CD4-positive, alpha-beta memory T cell (primary cell): ENCODE measurements around the gene UBE2U. TPM values are rescaled to one million over a fixed set of nuclear protein-coding genes. Genes with fewer than 3 reads are reported as not detected.
"Not testable (repeated sequence)": the region's sequence is repeated elsewhere in the genome, so short reads cannot be mapped to it uniquely, and the experiment has no call there.

Source experiments
- CTCF ChIA-PET: fragments of 350-600 bp; sonication (Branson Sonifier 250); formaldehyde crosslinking; loops from one replicate; lab custom pipeline; 2021; ENCODE audit warnings: inconsistent platforms; ENCODE audit not compliant: partially characterized antibody; lab: Charles Lee
- POLR2A ChIA-PET: fragments of 350-600 bp; sonication (Branson Sonifier 250); formaldehyde crosslinking; loops from one replicate; lab custom pipeline; 2021; ENCODE audit not compliant: partially characterized antibody; lab: Charles Lee
- DNase-seq, 5 donors: peaks; one replicate each; pipeline versions ENCODE4 v3.0.0 to v3.0.0-alpha.2; 2020 to 2022; ENCODE audit warnings: mixed read lengths in 1 of 5
- H3K27ac ChIP-seq: one replicate; pipeline ENCODE4 v1.7.0; 2013; ENCODE audit warnings: low read depth, low read length
- H3K27me3 ChIP-seq: 2 replicates; pipeline ENCODE4 v1.7.0; 2013; ENCODE audit warnings: mild to moderate bottlenecking, low read length, moderate library complexity; ENCODE audit not compliant: insufficient read depth
- H3K36me3 ChIP-seq: 2 replicates; pipeline ENCODE4 v1.7.0; 2013; ENCODE audit warnings: mild to moderate bottlenecking, low read length, moderate library complexity; ENCODE audit not compliant: insufficient read depth
- H3K4me1 ChIP-seq: 2 replicates; pipeline ENCODE4 v1.7.0; 2013; ENCODE audit warnings: mild to moderate bottlenecking, low read length, moderate library complexity; ENCODE audit not compliant: insufficient read depth
- H3K4me3 ChIP-seq, 2 donors: one replicate each; pipeline ENCODE4 v1.7.0; 2013; ENCODE audit warnings: low read length in 2 of 2, mild to moderate bottlenecking in 1 of 2
- H3K9me3 ChIP-seq, 2 donors: one replicate each; pipeline ENCODE4 v1.7.0; 2013; ENCODE audit warnings: low read length in 2 of 2, control low read depth in 1 of 2; ENCODE audit not compliant: control insufficient read depth in 1 of 2
- H3K27ac Mint-ChIP-seq, 7 donors: one replicate each; pipeline ENCODE4 v1.8.0; 2020 to 2021; ENCODE audit warnings: mixed read lengths in 7 of 7, mild to moderate bottlenecking in 6 of 7, inconsistent platforms in 3 of 7, moderate library complexity in 3 of 7
- H3K27me3 Mint-ChIP-seq, 2 donors: one replicate each; pipeline ENCODE4 v1.8.0; 2020 to 2021; ENCODE audit warnings: mixed read lengths in 2 of 2
- H3K36me3 Mint-ChIP-seq, 2 donors: one replicate each; pipeline ENCODE4 v1.8.0; 2020 to 2021; ENCODE audit warnings: mixed read lengths in 2 of 2, inconsistent platforms in 1 of 2, mild to moderate bottlenecking in 1 of 2
- H3K4me1 Mint-ChIP-seq, 4 donors: one replicate each; pipeline ENCODE4 v1.8.0; 2020 to 2021; ENCODE audit warnings: mixed read lengths in 4 of 4, mild to moderate bottlenecking in 1 of 4
- H3K4me3 Mint-ChIP-seq, 8 donors: one replicate each; pipeline ENCODE4 v1.8.0; 2020 to 2021; ENCODE audit warnings: mixed read lengths in 8 of 8, mild to moderate bottlenecking in 7 of 8, moderate library complexity in 6 of 8, inconsistent platforms in 3 of 8
- H3K9me3 Mint-ChIP-seq, 8 donors: one replicate each; pipeline ENCODE4 v1.8.0; 2020 to 2021; ENCODE audit warnings: mixed read lengths in 8 of 8, mild to moderate bottlenecking in 5 of 8, inconsistent platforms in 3 of 8, moderate library complexity in 1 of 8
- intact Hi-C: fragments of 100-400 bp; cut with micrococcal nuclease; formaldehyde crosslinking; loops from one replicate; pipeline ENCODE4 v1.15.1; 2023
- polyA plus RNA-seq, 2 donors: library from polyadenylated mRNA; unstranded; fragments of 300-500 nt; fragmentation: Illumina TruSeq; gene quantifications; one replicate each; pipeline ENCODE4 v1.2.3, GENCODE V29; 2021
- total RNA-seq, 2 experiments: library from RNA; stranded (reverse); gene quantifications; one replicate each; pipeline ENCODE4 v1.2.3, GENCODE V29; 2021

Gene UBE2U
- total and polyA plus RNA-seq, 4 experiments from 2014 or later, result not detected

- Mint-ChIP-seq H3K27ac (no peak overlapping the region), H3K27me3 (peaks cover 10 to 12% of the 10 kb centered on the region in 2 donors), H3K36me3 (no peaks in the 10 kb centered on the region), H3K4me1 (no peaks in the 10 kb centered on the region), H3K4me3 (no peak overlapping the region), H3K9me3 (no peaks in the 10 kb centered on the region)
- no peak overlapping the region for H3K4me3 ChIP-seq
- no peaks in the 10 kb centered on the region for H3K4me1 ChIP-seq
- no peaks in the 10 kb centered on the region for H3K27me3 ChIP-seq
- no peaks in the 10 kb centered on the region for H3K36me3 ChIP-seq
- intact Hi-C loops, result no loop called here
- ChIA-PET CTCF (no interaction called here), POLR2A (no interaction called here)
- DNase-seq, result no peak
- no peaks in the 10 kb centered on the region for H3K9me3 ChIP-seq
- H3K27ac ChIP-seq, result no peak overlapping the region
Observed at GRCh38 chr1:64236541-64236954, 33.1 kb downstream of the UBE2U start.

- H3K27ac ChIP-seq, H3K4me3 ChIP-seq, H3K4me3 Mint-ChIP-seq, H3K36me3 Mint-ChIP-seq, H3K9me3 Mint-ChIP-seq, H3K27ac Mint-ChIP-seq, DNase-seq, H3K36me3 ChIP-seq, H3K27me3 Mint-ChIP-seq, POLR2A ChIA-PET, H3K9me3 ChIP-seq, CTCF ChIA-PET, intact Hi-C loops, H3K27me3 ChIP-seq: not testable (repeated sequence)
- H3K4me1 Mint-ChIP-seq, result peaks cover 7 to 18% (median 9%) of the 10 kb centered on the region in 4 donors
- H3K4me1 ChIP-seq, result peaks cover 15% of the 10 kb centered on the region
Observed at GRCh38 chr1:64239519-64239918, 36.1 kb downstream of the UBE2U start.

GRCh38 chr1:64240206-64240605 lies 36.8 kb downstream of the UBE2U start:
- H3K27me3 ChIP-seq, result no peaks in the 10 kb centered on the region
- DNase-seq, result no peak
- Mint-ChIP-seq H3K4me1 (peaks cover 8 to 25% (median 10%) of the 10 kb centered on the region in 4 donors), H3K4me3 (no peak overlapping the region), H3K27me3 (peaks cover 3 to 4% of the 10 kb centered on the region in 2 donors), H3K27ac (no peak overlapping the region), H3K9me3 (no peaks in the 10 kb centered on the region), H3K36me3 (no peaks in the 10 kb centered on the region)
- H3K36me3 ChIP-seq, result no peaks in the 10 kb centered on the region
- H3K4me1 ChIP-seq, result peaks cover 17% of the 10 kb centered on the region
- CTCF ChIA-PET, result no interaction called here
- intact Hi-C loops, result no loop called here
- no peak overlapping the region for H3K27ac ChIP-seq
- POLR2A ChIA-PET, result no interaction called here
- H3K9me3 ChIP-seq, result no peaks in the 10 kb centered on the region
- no peak overlapping the region for H3K4me3 ChIP-seq

- ChIA-PET POLR2A (no interaction called here), CTCF (no interaction called here)
- Mint-ChIP-seq H3K4me1 (peaks cover 12 to 31% (median 15%) of the 10 kb centered on the region in 4 donors), H3K4me3 (no peak overlapping the region), H3K36me3 (no peaks in the 10 kb centered on the region), H3K9me3 (no peaks in the 10 kb centered on the region), H3K27me3 (peaks cover 3 to 4% of the 10 kb centered on the region in 2 donors), H3K27ac (no peak overlapping the region)
- DNase-seq, result no peak
- Histone ChIP-seq H3K36me3 (no peaks in the 10 kb centered on the region), H3K4me3 (no peak overlapping the region), H3K27ac (no peak overlapping the region), H3K4me1 (peaks cover 22% of the 10 kb centered on the region), H3K9me3 (no peaks in the 10 kb centered on the region), H3K27me3 (no peaks in the 10 kb centered on the region)
- intact Hi-C loops, result no loop called here
Observed at GRCh38 chr1:64241069-64241468, 37.6 kb downstream of the UBE2U start.

GRCh38 chr1:64242895-64243756 lies 39.7 kb downstream of the UBE2U start:
- Mint-ChIP-seq H3K4me3 (peak overlapping the region; percentile 1 to 87 (median 63)), H3K36me3 (no peaks in the 10 kb centered on the region), H3K9me3 (no peaks in the 10 kb centered on the region), H3K27me3 (peaks cover 6 to 13% of the 10 kb centered on the region in 2 donors), H3K27ac (peak overlapping the region in 2 of 7 donors; percentile 19 to 31), H3K4me1 (peaks cover 12 to 31% (median 15%) of the 10 kb centered on the region in 4 donors)
- Histone ChIP-seq H3K9me3 (no peaks in the 10 kb centered on the region), H3K27me3 (no peaks in the 10 kb centered on the region), H3K4me1 (peaks cover 22% of the 10 kb centered on the region), H3K4me3 (no peak overlapping the region), H3K36me3 (no peaks in the 10 kb centered on the region), H3K27ac (no peak overlapping the region)
- POLR2A ChIA-PET, result interaction anchor here (1.3 kb wide), 1 partner anchor 649 kb away, joined by 3 read pairs; the partner anchor contains the start of gene PGM1
- DNase-seq, result peak in 4 of 5 donors; percentile 12 to 34 (median 21)
- intact Hi-C loops, result loop anchor here (1.0 kb wide), 2 partner anchors 627 to 665 kb away; no protein-coding TSS in a partner anchor
- CTCF ChIA-PET, result interaction anchor here (0.9 to 5.4 kb wide), 12 partner anchors 12 to 687 kb away, joined by 3 to 51 read pairs (median 5); no protein-coding TSS in a partner anchor

- H3K4me3 ChIP-seq, result no peak overlapping the region
- H3K27ac ChIP-seq, result no peak overlapping the region
- H3K27me3 ChIP-seq, result no peaks in the 10 kb centered on the region
- Mint-ChIP-seq H3K36me3 (no peaks in the 10 kb centered on the region), H3K27ac (peak overlapping the region in 2 of 7 donors; percentile 19 to 31), H3K27me3 (peaks cover 6 to 14% of the 10 kb centered on the region in 2 donors), H3K4me1 (peaks cover 12 to 31% (median 15%) of the 10 kb centered on the region in 4 donors), H3K9me3 (no peaks in the 10 kb centered on the region), H3K4me3 (peak overlapping the region in 7 of 8 donors; percentile 29 to 87 (median 78))
- no peaks in the 10 kb centered on the region for H3K36me3 ChIP-seq
- intact Hi-C loops, result loop anchor here (1.0 kb wide), 2 partner anchors 627 to 665 kb away; no protein-coding TSS in a partner anchor
- no peak for DNase-seq
- H3K4me1 ChIP-seq, result peaks cover 22% of the 10 kb centered on the region
- ChIA-PET CTCF (interaction anchor here (1.0 to 5.4 kb wide), 9 partner anchors 11 to 688 kb away, joined by 3 to 51 read pairs (median 6); no protein-coding TSS in a partner anchor), POLR2A (interaction anchor here (1.3 kb wide), 1 partner anchor 650 kb away, joined by 3 read pairs; the partner anchor contains the start of gene PGM1)
- H3K9me3 ChIP-seq, result no peaks in the 10 kb centered on the region
Observed at GRCh38 chr1:64243757-64244080, 40.3 kb downstream of the UBE2U start.

- Histone ChIP-seq H3K9me3 (no peaks in the 10 kb centered on the region), H3K36me3 (no peaks in the 10 kb centered on the region), H3K4me3 (no peak overlapping the region), H3K27me3 (no peaks in the 10 kb centered on the region), H3K27ac (no peak overlapping the region), H3K4me1 (peaks cover 22% of the 10 kb centered on the region)
- H3K27me3 Mint-ChIP-seq, result peaks cover 6 to 14% of the 10 kb centered on the region in 2 donors
- DNase-seq, result no peak
- peaks cover 0 to 1% (median 0%) of the 10 kb centered on the region in 8 donors for H3K9me3 Mint-ChIP-seq
- intact Hi-C loops, result loop anchor here (5.0 kb wide), 2 partner anchors 688 to 1403 kb away; no protein-coding TSS in a partner anchor
- peak overlapping the region in 2 of 7 donors; percentile 11 to 67 for H3K27ac Mint-ChIP-seq
- H3K4me1 Mint-ChIP-seq, result peaks cover 12 to 31% (median 15%) of the 10 kb centered on the region in 4 donors
- H3K36me3 Mint-ChIP-seq, result no peaks in the 10 kb centered on the region
- peak overlapping the region in 6 of 8 donors; percentile 5 to 69 (median 48) for H3K4me3 Mint-ChIP-seq
- ChIA-PET CTCF (interaction anchor here (0.7 to 5.4 kb wide), 14 partner anchors 9 to 688 kb away, joined by 3 to 51 read pairs (median 6); no protein-coding TSS in a partner anchor), POLR2A (no interaction called here)
Observed at GRCh38 chr1:64245495-64245894, 42.1 kb downstream of the UBE2U start.
